ENCODE data around the gene CAMKV. TPM values are rescaled to one million over a fixed set of nuclear protein-coding genes. Genes with fewer than 3 reads are reported as not detected.
"Not testable (repeated sequence)": the region's sequence is repeated elsewhere in the genome, so short reads cannot be mapped to it uniquely, and the experiment has no call there.

The CAMKV gene
- total RNA-seq (under 1 TPM in 2 of 6 donors, not detected in 4; 0.19 to 0.22 TPM), polyA plus RNA-seq (under 1 TPM in 1 of 2 donors, not detected in 1; 0.42 TPM)

- no peak for FAIRE-seq
- peak; percentile 48 to 65 (median 56) for ATAC-seq
Observed at GRCh38 chr3:49869525-49870126, at the start of gene CAMKV. CAMKV (minus strand) TSS chr3:49869906; CDS start chr3:49862388, 7,518 bp downstream.

GRCh38 chr3:49917806-49918590 is 48.3 kb upstream of the CAMKV start:
- WGBS, 2 donors, result 94% methylated on average over 19 of the region's 19 CpGs
- H3K27ac ChIP-seq; ATAC-seq; FAIRE-seq; H3K9me3 ChIP-seq; H3K27me3 ChIP-seq; H3K36me3 ChIP-seq; H3K4me1 ChIP-seq; intact Hi-C loops (cut with DNase I); DNase-seq; H3K4me3 ChIP-seq: not testable (repeated sequence)

More at GRCh38 chr3:49869525-49870126, at the start of gene CAMKV:
- WGBS, 2 donors, result 1 to 2% methylated on average over 48 to 59 of the region's 59 CpGs
- no peaks in the 10 kb centered on the region for H3K9me3 ChIP-seq
- peak in 1 of 6 donors; percentile 70 for DNase-seq
- H3K36me3 ChIP-seq, result no peaks in the 10 kb centered on the region
- peaks cover 0 to 4% (median 0%) of the 10 kb centered on the region in 3 donors for H3K4me1 ChIP-seq
- H3K27ac ChIP-seq, result no peak within 1 kb of the TSS
- no peak for TF ChIP-seq CTCF (IDR thresholded peaks at IDR 0.05)
- intact Hi-C loops (cut with DNase I), result no loop called here
- H3K27me3 ChIP-seq, result no peaks in the 10 kb centered on the region
- peak within 1 kb of the TSS in 2 of 4 donors; percentile 25 to 50 for H3K4me3 ChIP-seq

- ATAC-seq, result no peak
- 90 to 92% methylated on average over 5 of the region's 5 CpGs for WGBS, 2 donors
- TF ChIP-seq CTCF (IDR thresholded peaks at IDR 0.05), result no peak
- no peak overlapping the region for H3K4me3 ChIP-seq
- intact Hi-C loops (cut with DNase I), result no loop called here
- FAIRE-seq, result no peak
- no peaks in the 10 kb centered on the region for H3K4me1 ChIP-seq
- no peaks in the 10 kb centered on the region for H3K9me3 ChIP-seq
- no peak overlapping the region for H3K27ac ChIP-seq
- no peaks in the 10 kb centered on the region for H3K27me3 ChIP-seq
- no peak for DNase-seq
- H3K36me3 ChIP-seq, result no peaks in the 10 kb centered on the region
Observed at GRCh38 chr3:49916686-49917085, 47.0 kb upstream of the CAMKV start.

- ATAC-seq, result no peak
- no peak for FAIRE-seq
- Histone ChIP-seq H3K9me3 (no peaks in the 10 kb centered on the region), H3K4me3 (no peak overlapping the region), H3K27me3 (no peaks in the 10 kb centered on the region), H3K27ac (no peak overlapping the region), H3K4me1 (no peaks in the 10 kb centered on the region), H3K36me3 (no peaks in the 10 kb centered on the region)
- TF ChIP-seq CTCF (IDR thresholded peaks at IDR 0.05), result no peak
- DNase-seq, result no peak
- intact Hi-C loops (cut with DNase I), result no loop called here
- 68 to 78% methylated on average over 2 of the region's 2 CpGs for WGBS, 2 donors
Observed at GRCh38 chr3:49914906-49915305, 45.2 kb upstream of the CAMKV start.

GRCh38 chr3:49912881-49913281 is 43.2 kb upstream of the CAMKV start:
- Histone ChIP-seq H3K27me3 (no peaks in the 10 kb centered on the region), H3K4me3 (no peak overlapping the region), H3K27ac (no peak overlapping the region), H3K9me3 (no peaks in the 10 kb centered on the region), H3K36me3 (no peaks in the 10 kb centered on the region), H3K4me1 (no peaks in the 10 kb centered on the region)
- TF ChIP-seq CTCF (IDR thresholded peaks at IDR 0.05), result no peak
- no peak for ATAC-seq
- no peak for FAIRE-seq
- 85 to 94% methylated on average over 4 of the region's 4 CpGs for WGBS, 2 donors
- no peak for DNase-seq
- intact Hi-C loops (cut with DNase I), result no loop called here
